ENCODE results near the gene TLR3. TPM values are rescaled to one million over a fixed set of nuclear protein-coding genes. Genes with fewer than 3 reads are reported as not detected.

The TLR3 gene
- total and polyA plus RNA-seq, 10 of the 15 experiments (the other 5 are each of a cell fraction or from before 2014, with no cell fraction given), result under 0.01 to 0.05 (median 0.03) TPM; not detected in 7

DNA sequence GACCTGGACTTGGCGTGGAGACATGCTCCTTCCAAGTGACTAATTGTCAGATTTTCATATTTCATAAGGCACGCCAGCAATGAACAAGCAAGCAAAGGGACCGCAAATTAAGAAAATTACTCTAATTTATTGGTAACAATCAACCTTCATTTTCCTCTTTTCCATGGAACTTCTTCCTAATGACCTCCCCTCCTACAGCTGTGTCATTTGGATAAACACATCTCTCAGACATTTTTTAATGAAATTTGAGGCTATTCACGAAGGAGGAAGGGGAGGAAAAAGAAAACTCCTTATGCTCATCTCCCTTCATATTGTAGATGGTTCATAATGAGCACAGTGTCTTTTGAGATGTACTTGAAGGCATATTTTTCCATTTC is 38.6 kb upstream of the TLR3 start:
- BruUV-seq (replicated peaks), result no TSS peak
- SMC1A ChIA-PET (ENCODE audit: uncharacterized antibody, unreplicated experiment), result no interaction called here
- H3K9ac ChIP-seq (ENCODE audit: control insufficient read depth, insufficient read depth, low read length), result no peak overlapping the region
- H3K27ac ChIP-seq (ENCODE audit: control insufficient read depth, insufficient read depth), result no peak overlapping the region
- FAIRE-seq, result no peak
- H3K9me3 ChIP-seq (replicated peaks; ENCODE audit: control insufficient read depth, insufficient read depth, low read length), result peaks cover 5% of the 10 kb centered on the region; the same call in 1 of the 3 replicates
- RAD21 ChIA-PET (ENCODE audit: unreplicated experiment), result no interaction called here
- no peak overlapping the region for H3K4me2 ChIP-seq (ENCODE audit: control insufficient read depth, insufficient read depth)
- intact Hi-C loops (cut with micrococcal nuclease; ENCODE audit: unreplicated experiment) (no loop called here), in situ Hi-C loops (cut with MboI) (loop anchor here (25.0 kb wide), 1 partner anchor 993 kb away; no protein-coding TSS in a partner anchor)
- CTCF ChIA-PET, result interaction anchor here (0.6 to 1.6 kb wide), 2 partner anchors 10 to 1046 kb away, joined by 3 read pairs; no protein-coding TSS in a partner anchor
- peaks cover 0 to 2% of the 10 kb centered on the region in 2 experiments; a peak in 2 of 4 replicates for H3K27me3 ChIP-seq (replicated peaks in 1 of 2; ENCODE audit: control insufficient read depth in 2 of 2, insufficient read depth in 2 of 2, low read length in 1 of 2)
- DNase-seq (ENCODE audit: low read depth, low spot score), result no peak
- WGBS (ENCODE audit: insufficient coverage, insufficient replicate concordance, low lambda C conversion rate, missing lambda C conversion rate), result 16% methylated on average over 4 of the region's 4 CpGs
- no peak for ATAC-seq
- TF ChIP-seq, protein P1, sequence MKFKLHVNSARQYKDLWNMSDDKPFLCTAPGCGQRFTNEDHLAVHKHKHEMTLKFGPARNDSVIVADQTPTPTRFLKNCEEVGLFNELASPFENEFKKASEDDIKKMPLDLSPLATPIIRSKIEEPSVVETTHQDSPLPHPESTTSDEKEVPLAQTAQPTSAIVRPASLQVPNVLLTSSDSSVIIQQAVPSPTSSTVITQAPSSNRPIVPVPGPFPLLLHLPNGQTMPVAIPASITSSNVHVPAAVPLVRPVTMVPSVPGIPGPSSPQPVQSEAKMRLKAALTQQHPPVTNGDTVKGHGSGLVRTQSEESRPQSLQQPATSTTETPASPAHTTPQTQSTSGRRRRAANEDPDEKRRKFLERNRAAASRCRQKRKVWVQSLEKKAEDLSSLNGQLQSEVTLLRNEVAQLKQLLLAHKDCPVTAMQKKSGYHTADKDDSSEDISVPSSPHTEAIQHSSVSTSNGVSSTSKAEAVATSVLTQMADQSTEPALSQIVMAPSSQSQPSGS (IDR thresholded peaks at IDR 0.05; ENCODE audit: low read length), result no peak
- TF ChIP-seq NR2C1 (IDR thresholded peaks at IDR 0.05) (no peak), ZZZ3 (IDR thresholded peaks at IDR 0.05; ENCODE audit: control insufficient read depth, insufficient read length, low read depth) (no peak), PAX5 (IDR thresholded peaks at IDR 0.05; ENCODE audit: borderline replicate concordance, low read depth, low read length) (no peak), ASH2L (IDR thresholded peaks at IDR 0.05; ENCODE audit: borderline replicate concordance, low read depth) (no peak), SRF (IDR thresholded peaks at IDR 0.05; ENCODE audit: low read depth in 2 of 2, low read length in 2 of 2) (no peak), MEF2B (IDR thresholded peaks at IDR 0.05; ENCODE audit: partially characterized antibody, poor library complexity, severe bottlenecking) (no peak), RELA (IDR thresholded peaks at IDR 0.05; ENCODE audit: borderline replicate concordance, partially characterized antibody) (no peak), BCLAF1 (IDR thresholded peaks at IDR 0.05) (no peak), ZNF207 (IDR thresholded peaks at IDR 0.05; ENCODE audit: borderline replicate concordance) (no peak)
- TF ChIP-seq, protein P2, sequence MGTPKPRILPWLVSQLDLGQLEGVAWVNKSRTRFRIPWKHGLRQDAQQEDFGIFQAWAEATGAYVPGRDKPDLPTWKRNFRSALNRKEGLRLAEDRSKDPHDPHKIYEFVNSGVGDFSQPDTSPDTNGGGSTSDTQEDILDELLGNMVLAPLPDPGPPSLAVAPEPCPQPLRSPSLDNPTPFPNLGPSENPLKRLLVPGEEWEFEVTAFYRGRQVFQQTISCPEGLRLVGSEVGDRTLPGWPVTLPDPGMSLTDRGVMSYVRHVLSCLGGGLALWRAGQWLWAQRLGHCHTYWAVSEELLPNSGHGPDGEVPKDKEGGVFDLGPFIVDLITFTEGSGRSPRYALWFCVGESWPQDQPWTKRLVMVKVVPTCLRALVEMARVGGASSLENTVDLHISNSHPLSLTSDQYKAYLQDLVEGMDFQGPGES (IDR thresholded peaks at IDR 0.05), result no peak
- TF ChIP-seq, protein P3, sequence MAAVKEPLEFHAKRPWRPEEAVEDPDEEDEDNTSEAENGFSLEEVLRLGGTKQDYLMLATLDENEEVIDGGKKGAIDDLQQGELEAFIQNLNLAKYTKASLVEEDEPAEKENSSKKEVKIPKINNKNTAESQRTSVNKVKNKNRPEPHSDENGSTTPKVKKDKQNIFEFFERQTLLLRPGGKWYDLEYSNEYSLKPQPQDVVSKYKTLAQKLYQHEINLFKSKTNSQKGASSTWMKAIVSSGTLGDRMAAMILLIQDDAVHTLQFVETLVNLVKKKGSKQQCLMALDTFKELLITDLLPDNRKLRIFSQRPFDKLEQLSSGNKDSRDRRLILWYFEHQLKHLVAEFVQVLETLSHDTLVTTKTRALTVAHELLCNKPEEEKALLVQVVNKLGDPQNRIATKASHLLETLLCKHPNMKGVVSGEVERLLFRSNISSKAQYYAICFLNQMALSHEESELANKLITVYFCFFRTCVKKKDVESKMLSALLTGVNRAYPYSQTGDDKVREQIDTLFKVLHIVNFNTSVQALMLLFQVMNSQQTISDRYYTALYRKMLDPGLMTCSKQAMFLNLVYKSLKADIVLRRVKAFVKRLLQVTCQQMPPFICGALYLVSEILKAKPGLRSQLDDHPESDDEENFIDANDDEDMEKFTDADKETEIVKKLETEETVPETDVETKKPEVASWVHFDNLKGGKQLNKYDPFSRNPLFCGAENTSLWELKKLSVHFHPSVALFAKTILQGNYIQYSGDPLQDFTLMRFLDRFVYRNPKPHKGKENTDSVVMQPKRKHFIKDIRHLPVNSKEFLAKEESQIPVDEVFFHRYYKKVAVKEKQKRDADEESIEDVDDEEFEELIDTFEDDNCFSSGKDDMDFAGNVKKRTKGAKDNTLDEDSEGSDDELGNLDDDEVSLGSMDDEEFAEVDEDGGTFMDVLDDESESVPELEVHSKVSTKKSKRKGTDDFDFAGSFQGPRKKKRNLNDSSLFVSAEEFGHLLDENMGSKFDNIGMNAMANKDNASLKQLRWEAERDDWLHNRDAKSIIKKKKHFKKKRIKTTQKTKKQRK (IDR thresholded peaks at IDR 0.05; ENCODE audit: low read depth, low read length), result no peak
- H3K4me1 ChIP-seq (ENCODE audit: control insufficient read depth, insufficient read depth, low read length), result no peaks in the 10 kb centered on the region
- no peak overlapping the region for H2AFZ ChIP-seq (ENCODE audit: control insufficient read depth, low read depth, low read length)
- H3K79me2 ChIP-seq (ENCODE audit: control insufficient read depth, insufficient read depth, low read length), result no peaks in the 10 kb centered on the region
- H3K4me3 ChIP-seq, result no peak overlapping the region
- POLR2A ChIA-PET, result no interaction called here
- no peaks in the 10 kb centered on the region for H4K20me1 ChIP-seq (ENCODE audit: control insufficient read depth, insufficient read depth)
- no peaks in the 10 kb centered on the region for H3K36me3 ChIP-seq (ENCODE audit: control insufficient read depth in 2 of 2, insufficient read depth in 2 of 2, low read length in 1 of 2)
